Activated T-helper 9 cell treated with anti-CD3 and anti-CD28 coated beads, Interleukin-2, amount 50 U/mL, for 16 hours (primary cell): ENCODE data around the gene NFYC.
A peak's percentile ranks its signal among the peaks of the same experiment; 100 is the strongest.
"Not testable (repeated sequence)": the region's sequence is repeated elsewhere in the genome, so short reads cannot be mapped to it uniquely, and the experiment has no call there.

Experiments
- DNase-seq: peaks from one replicate; pipeline ENCODE4 v3.0.0-alpha.2; 2020; ENCODE audit warnings: low read depth

NFYC gene

DNA sequence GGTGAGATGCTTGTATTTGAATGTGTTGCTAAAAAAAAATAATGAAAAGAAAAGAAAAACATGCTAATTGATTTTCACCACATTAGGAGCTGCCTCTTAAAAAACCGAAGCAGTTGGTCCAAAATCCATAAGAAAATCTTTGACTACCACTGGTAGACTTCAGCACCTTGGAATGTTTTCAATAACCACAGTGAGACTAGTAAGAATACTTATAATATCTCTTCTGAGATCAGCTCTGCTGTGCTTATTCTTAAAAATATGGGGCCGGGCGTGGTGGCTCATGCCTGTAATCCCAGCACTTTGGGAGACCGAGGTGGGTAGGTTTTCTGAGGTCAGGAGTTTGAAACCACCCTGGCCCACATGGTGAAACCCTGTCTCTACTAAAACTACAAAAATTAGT is 15.1 kb downstream of the NFYC start:
- DNase-seq: no peak

DNA sequence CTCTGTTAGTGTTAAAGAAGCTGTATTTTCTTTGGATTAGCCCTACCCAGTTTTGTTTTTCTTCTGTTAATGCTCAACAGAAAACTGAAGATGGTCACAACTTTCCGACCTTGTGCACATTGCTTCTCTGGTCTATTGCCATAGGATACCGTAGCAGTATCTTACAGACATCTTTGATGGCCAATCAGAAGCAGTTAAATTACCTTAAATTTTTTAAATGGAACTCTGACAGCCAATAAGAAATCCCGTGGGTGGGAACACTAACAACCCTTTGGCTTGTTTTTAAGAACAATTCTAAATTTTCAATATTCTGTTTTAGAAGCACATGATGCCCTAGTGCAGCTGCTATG is 17.2 kb downstream of the NFYC start:
- DNase-seq: no peak

DNA sequence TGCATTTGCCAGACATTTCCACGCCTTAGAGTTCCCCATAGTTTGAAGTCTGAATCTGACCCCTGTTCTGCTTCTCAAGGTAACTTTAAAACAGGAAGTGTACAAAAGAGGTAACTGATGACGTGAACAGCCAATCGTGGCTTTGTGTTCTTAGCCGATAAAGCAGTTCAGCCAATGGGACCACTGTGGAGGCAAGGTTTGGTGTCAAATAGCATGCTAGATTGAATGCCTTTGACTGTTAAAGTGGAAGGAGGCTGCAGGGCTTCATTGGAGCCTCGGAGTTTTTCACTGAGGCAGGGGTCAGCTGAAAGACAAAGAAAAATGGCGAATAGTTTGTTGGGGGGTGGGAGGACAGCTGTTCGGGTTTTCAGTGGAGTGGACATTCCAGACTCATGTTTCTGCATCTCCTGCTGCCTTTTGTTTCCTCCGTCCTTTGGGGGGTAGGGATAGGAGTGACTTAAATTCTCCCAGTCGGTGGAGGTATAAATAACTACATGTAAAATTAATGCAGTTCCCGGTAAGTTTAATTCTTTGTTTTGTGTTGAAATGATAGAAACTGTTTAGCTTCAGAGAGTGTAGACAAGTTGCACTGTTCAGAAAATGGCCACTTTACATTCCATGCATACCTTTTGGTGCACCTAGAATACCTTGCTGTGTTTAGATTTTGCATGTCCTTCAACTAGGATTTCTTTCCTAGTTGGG is 17.7 kb downstream of the NFYC start:
- peak; percentile 46 for DNase-seq

DNA sequence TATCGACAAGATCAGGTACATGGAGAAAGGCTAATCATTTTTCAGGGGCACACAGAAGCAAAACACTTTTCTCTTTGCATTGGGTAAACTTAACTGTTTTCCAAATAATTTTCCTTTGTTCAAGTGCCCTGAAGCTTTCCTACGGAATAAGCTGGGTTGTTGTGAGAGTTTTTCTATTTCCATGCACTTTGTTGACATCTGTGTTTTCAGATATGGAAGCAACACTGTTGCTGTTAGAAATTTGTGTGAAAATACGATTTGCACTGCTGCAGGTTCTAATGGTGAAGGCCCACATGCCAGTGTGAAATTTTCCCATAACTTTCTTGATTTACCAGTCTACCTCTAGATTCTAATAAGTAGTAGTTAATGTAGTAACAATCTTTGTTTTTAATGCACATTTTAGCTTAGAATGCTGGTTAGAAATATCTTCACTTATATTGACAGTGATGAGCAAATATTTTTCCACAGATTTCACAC is 18.3 kb downstream of the NFYC start:
- DNase-seq: no peak

DNA sequence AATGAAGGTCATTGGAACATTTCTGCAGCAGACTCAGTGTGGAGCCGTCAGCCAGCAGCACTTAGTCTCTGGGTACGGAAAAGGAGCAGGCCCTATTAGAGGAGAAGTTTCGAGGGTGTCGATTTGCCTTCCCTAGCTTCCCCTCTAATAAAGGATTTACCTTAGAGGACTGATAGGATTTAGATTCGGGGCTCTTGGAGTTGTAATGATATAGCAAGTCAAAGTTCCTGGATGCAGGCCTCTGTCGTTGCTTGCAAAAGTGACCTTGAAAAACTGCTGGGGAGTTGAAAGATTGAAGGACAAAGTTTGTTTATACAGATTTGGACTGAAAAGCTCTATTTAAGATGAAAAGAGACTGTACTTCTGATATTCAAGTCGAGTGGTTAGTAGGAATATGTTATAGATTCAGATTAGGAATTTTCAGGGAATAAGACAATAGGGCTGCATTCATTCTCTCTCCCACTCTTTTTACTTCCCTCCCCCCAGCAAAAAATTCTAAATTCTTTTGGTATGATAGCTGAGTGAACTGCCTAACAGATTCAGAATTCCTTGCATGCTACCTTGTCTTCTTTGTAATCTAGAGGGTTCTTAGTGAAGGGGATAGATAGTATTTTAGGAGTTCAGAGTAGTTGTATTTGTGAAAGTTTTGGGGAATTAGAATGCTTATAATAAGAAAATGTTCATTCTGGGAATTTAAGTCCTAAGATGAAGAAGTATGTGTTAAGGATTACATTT is 19.2 kb downstream of the NFYC start:
- no peak for DNase-seq

DNA sequence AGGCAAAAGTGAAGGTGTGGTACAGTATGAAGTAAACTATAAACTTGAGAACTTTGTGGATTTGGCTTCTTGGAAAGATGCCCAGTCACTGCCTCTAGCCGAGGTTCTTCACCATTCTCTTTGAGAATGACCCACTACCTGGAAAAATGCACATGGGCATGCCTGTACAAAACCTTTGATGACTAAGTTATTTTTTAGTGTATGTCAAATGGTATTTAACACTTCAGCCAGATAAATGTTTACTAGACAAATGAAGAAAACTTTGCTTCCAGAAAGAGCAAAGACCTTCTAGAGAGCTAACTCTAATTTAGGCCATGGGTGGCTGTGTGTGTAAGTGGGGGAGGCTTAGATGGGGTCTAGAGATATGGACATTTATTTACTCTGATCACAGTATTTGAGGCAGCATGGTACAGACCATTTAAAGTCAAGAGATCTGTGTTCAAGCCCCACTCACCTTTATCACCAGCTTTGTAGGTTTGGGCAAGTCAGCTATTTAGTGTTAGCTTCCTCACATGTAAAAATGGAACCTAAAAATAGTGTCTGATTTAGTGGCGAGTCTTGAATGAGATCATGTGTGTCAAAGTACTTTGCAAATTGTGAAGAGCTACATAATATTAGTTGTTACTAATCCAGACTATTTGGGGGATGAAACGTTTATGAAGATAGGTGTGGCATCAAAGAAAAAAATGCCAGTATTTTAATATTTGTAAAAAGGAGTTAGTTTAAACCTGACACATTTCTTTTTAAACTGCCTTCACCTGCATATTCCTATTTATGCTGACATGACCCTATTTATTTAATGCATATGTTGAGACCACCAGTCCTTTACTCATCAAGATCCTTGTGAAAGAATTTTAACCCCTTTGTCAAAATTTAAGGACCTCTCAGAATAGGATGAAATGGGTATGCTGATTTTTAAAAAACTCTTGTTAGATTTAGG is 20.2 kb downstream of the NFYC start:
- no peak for DNase-seq

DNA sequence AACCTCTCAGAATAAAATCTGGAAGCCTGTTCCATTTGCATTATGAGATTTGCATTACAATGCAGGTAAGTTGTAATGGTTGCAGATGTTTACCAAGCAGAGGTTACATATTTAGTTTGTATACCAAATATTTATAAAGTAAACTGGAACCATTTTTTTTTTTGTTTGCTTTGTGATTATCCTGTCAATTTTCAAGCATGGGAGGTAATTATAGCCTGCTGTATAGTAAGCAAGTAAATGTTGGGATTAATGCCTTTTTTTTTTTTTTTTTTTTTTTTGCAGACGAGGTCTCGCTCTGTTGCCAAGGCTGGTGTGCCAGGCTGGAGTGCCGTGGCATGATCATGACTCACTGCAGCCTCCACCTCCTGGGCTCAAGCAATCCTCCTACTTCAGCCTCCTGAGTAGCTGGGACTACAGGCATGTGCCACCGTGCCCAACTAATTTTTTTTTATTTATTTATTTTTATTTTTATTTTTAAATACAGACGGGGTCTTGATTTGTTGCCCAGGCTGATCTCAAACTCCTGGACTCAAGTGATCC is 21.0 kb downstream of the NFYC start:
- no peak for DNase-seq

DNA sequence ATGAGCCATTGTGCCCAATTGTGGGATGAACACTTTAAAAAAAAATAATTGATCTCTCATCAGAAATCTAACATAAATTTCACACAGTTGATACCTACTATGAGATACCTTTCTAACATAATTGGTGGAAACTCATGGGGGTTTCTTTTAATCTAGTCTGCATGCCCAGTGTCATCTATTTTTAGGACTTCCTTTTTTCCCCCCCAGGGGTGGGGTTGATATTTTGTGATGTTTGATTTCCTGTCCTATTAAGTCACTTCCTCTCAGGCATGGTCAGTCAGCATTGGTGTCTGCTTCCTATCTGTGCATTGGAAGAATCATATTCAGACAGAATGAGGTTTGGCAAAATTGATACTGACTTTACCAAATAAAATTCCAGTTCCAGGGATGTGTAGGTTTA is 21.5 kb downstream of the NFYC start:
- DNase-seq: no peak

DNA sequence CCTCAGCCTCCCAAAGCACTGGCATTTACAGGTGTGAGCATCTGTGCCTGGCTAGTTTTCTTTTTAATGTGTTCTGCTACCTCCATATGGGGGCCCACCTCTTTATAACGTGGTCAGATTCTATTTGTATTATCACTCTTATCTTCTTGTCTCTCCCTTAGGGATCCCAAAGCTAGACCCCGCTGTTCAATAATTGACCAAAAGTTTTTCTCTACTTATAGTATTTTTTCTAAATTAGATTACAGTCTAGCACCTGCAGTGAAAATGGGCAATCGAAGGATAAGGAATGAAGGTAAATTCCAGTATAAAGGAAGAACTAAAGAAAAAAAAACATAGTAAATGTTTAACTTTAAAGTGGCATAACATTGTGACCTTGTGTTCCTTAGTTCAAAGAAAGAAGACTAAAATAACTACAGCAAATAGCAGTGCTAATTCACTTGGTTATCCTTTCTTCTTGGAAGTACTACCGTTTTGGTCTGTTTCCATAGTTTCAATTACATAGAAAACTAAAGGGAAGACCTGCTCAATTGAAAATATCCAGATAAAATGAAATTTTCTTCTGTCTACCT is 24.1 kb downstream of the NFYC start:
- DNase-seq: no peak

DNA sequence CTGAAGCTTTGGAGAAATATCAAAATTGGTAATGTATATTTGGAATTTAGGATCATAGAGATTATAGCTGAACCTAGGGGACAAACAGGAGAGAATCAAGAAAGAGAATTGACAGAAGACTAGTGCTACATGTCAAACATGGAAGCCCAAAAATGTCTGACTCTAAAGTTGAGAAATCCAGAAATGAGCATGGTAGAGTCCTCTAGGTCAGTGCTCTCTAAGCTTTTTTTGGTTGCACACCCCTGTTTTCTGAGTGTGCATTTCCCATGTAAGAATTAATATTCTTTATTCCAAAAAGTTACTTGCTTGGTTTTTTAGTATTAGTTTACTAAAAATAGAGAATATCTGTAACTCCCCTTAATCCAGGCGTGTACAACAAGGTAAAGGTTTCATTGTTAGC is 25.6 kb downstream of the NFYC start:
- DNase-seq: no peak

DNA sequence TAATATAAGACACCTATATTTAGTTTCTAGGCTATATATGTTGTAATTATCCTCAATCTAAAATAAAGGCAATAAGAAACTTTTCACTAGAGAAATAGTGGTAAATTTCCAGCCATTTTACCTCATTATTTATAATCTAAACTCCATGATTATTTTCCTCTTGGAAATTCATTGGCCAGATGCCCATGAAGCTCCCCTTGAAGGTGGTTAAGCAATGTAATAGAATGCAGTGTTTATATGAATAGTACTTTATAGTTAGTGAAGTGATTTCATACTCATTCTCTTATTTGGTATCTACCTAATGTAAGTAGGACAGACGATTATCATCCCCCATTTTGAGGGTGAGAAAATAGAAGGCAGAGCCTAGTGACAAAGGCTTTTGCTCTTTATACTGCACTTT is 26.5 kb downstream of the NFYC start:
- DNase-seq: no peak

DNA sequence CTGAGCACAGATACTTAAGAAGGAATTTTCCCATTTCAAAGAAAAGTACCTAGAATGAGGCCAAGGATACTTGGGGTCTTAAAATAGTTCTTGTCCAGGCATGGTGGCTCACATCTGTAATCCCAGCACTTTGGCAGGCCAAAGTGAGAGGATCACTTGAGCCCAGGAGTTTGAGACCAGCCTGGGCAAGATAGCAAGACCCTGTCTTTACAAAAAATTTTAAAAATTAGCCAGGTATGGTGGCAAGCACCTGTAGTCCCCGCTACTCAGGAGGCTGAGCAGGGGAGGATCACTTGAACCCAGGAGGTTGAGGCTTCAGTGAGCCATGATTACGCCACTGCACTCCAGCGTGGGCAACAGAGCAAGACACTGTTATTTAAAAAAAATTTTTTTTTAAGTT is 29.0 kb downstream of the NFYC start:
- DNase-seq: no peak

DNA sequence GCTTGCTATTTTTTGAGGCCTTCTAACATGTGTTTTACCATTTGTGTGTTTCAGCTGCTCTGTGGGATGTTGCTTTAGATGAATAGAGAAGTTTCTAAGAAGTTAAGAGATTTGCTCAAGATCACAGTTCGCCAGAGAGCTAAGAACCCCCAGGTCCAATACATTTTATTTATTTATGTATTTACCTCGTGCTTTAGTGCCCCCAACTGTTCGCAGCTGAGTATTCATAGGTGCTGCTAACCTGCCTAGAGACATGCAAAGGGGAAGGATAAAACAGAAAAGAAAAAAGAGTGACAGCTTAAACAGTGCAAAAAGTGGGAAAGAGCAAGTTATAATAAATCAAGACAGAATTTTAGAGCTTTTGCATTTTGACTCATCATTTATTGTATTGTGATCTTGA is 31.1 kb downstream of the NFYC start:
- DNase-seq: no peak

DNA sequence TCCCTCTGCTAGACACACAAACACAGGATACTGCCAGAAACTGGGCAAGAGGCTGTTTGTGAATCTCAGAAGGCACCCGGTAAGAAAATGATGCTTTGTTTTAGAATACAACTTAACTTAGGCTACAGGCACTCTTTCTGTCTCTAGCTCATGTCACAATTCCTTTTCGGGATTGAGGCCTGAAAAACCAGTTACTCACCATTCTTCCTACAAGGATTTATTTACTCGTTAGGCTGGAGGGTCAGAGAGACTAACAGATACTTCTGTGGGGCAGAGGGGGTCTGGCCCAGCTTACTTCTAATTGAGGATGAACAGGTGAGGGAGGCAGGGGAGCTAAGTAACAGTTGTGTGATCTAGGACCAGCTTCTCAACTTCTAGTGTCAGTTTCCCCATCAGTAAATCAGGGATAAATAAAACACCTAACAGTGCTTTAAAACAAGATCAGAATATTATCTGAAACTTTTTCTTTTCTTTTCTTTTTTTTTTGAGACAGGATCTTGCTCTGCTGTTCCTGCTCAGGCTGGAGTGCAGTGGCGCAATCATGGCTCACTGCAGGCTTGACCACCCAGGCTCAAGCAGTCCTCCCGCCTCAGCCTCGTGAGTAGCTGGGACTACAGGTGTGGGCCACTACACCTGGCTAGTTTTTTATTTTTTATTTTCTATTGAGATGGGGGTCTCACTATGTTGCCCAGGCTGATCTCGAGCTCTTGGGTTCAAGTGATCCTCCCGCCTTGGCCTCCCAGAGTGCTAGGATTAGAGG is 31.9 kb downstream of the NFYC start:
- no peak for DNase-seq

DNA sequence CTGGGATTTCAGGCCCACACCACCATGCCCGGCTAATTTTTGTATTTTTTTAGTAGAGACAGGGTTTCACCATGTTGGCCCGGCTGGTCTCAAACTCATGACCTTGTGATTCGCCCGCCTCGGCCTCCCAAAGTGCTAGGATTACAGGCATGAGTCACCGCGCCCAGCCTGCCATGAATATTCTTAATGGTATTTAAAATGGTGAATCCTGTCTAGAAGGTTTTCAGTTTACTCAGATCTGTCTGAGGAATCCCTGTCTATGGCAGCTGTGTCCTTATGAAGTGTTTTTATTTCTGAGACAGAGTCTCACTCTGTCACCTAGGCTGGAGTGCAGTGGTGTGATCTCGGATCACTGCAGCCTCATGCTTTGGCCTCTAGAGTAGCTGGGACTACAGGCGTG is 36.2 kb downstream of the NFYC start:
- DNase-seq: not testable (repeated sequence)

DNA sequence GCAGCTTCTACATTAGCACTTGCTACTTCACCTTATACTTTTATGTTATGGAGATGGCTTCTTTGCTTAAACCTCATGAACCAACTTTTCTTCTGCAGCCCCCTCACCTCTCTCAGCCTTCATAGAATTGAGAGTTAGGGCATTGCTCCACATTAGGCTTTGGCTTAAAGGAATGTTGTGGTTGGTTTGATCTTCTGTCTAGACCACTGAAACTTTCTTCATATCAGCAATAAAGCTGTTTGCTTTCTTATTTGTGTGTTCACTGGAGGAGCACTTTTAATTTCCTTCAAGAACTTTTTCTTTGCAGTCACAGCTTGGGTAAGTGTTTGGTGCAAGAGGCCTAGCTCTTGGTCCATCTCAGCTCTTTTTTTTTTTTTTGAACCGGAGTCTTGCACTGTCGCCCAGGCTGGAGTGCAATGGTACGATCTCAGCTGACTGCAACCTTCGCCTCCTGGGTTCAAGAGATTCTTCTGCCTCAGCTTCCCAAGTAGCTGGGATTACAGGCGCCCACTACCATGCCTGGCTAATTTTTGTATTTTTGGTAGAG is 37.9 kb downstream of the NFYC start:
- DNase-seq: not testable (repeated sequence)

DNA sequence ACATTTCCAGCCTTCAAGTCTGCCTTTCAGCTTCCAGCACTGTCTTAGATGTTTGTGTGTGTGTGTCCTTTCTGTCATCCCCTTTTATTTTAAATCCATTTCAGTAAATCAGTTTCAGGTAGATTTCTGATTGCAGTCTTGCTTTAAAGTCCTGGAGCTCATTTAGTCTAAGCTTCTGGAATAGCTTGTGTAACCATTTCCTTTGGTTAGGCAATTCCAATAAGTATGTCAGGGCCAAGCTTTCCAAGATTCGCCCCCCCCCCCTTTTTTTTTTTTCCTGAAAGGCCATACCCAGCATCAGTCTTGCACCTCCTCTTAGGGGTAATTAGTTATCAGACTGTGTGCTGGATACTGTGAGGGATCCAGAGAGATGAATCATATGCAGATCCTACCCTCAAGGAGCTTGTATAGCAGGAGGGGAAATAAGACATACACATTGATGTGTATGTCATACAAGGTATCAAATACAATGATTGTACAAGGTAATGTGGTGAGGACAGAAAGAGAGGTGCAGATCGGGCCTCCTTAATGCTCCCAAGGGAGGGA is 41.3 kb downstream of the NFYC start:
- DNase-seq: no peak

DNA sequence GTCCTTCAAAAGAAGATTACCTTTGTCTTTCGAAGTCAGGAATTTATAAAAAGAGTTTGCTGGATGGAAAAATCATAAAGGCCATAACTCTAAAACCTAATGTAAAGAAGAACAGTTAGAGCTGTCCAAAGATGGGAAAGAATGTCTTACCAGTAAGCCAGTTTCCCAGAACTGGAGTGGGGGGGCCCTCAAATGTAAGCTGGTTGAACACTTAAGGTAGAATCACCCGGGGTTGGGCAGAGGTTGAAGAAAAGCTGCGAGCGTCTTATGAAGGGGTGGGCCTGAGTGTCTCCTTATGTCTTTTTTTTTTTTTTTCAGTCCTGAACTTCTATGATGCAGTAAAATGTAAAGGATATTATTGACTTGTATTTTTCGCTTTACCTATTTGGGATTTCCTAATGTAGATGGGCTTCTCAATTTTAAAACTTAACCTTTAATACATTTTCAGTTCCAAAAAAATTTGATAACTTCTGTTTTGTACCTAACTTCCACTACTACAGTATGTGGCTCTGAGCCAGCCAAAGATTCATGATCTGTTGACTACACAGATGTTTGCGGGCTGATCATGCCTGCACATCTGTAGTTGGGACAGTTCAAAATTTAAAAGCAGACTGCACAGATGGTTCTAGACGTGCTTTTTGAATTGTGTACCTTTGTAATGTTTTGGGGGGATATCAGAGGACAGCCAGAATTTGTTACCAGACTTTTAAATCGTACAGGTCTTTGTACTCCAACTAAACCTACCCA is 43.6 kb downstream of the NFYC start:
- DNase-seq: no peak

DNA sequence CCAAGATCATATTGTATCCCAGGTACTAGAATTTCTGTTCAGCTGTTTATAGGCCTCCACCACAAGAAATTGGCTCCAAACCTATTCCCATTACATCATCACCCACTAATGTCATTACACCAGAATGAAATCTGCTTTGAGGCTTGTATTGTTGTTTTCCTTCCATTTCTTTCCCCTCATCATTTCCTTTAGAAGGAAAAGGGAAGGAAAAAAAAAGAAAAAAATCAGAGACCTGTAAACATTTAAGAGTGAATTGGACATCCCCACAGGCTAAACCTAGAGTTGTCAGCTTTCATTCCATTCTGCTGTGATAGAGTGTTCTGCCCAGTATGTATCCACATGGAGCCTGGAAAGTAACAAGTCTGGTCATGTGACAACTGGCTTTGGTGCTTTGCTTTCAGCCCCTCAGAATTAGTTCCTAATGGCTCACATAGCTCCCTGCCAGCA is 44.6 kb downstream of the NFYC start:
- no peak for DNase-seq

DNA sequence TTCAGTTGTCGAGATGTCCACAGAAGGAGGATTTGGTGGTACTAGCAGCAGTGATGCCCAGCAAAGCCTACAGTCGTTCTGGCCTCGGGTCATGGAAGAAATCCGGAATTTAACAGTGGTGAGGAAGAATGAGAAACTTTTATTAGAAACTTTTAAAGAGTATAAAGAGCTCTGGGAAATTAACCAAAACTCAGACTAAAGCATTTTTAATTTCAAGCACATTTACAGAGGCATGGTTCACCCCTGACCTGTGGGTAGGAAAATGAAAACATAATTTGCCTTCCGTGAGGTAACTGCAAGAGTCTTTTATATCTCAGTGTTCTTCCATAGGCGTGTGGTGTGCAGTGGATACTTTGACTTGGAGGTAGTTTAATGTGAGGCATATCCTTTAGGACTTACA is 47.3 kb downstream of the NFYC start:
- DNase-seq: no peak
